SK-N-SH (cell line): ENCODE results near the gene STAT6. TPM values are rescaled to one million over a fixed set of nuclear protein-coding genes. Genes with fewer than 3 reads are reported as not detected.

ENCODE experiments used
- CTCF ChIA-PET: fragments of 300-600, 350-600 bp; formaldehyde crosslinking; extraction: SDS; loops from one replicate; lab custom pipeline; 2021; lab: Yijun Ruan, JAX
- POLR2A ChIA-PET: fragments of 350-600 bp; sonication (Branson Sonifier 250); formaldehyde crosslinking; extraction: SDS; loops from one replicate; lab custom pipeline; 2020; ENCODE audit warnings: antibody characterized with exemption, inconsistent platforms; lab: Yijun Ruan, JAX
- DNase-seq: peaks from one replicate; pipeline ENCODE4 v3.0.0; 2012
- H2AFZ ChIP-seq: fragments of 200-600 bp; sonication (generic); 2 replicates; pipeline ENCODE4 v1.8.1; 2016; ENCODE audit warnings: antibody characterized with exemption, mild to moderate bottlenecking, low read depth
- H3F3A ChIP-seq: fragments of 200-600 bp; sonication (generic); replicated peaks from 2 replicates; pipeline ENCODE3; 2016; ENCODE audit warnings: antibody characterized with exemption, mild to moderate bottlenecking; ENCODE audit not compliant: insufficient read depth
- H3K27ac ChIP-seq, 2 experiments: fragments of 200-500 bp in 1 of 2; fragments of 200-600 bp in 1 of 2; sonication (Bioruptor generic) in 1 of 2; sonication (generic), shearing (Covaris generic) in 1 of 2; 2 replicates each; pipeline versions ENCODE4 v1.5.1 to v1.6.1; 2014 to 2016; ENCODE audit warnings: low read depth in 2 of 2, inconsistent platforms in 1 of 2, low read length in 1 of 2, mild to moderate bottlenecking in 1 of 2, mixed read lengths in 1 of 2
- H3K27me3 ChIP-seq: fragments of 200-600 bp; sonication (generic), shearing (Covaris generic); 2 replicates; pipeline ENCODE4 v1.6.1; 2016; ENCODE audit warnings: mixed run types; ENCODE audit not compliant: insufficient read depth
- H3K36me3 ChIP-seq, 2 experiments: fragments of 200-500 bp in 1 of 2; fragments of 200-600 bp in 1 of 2; sonication (Bioruptor generic) in 1 of 2; sonication (generic) in 1 of 2; replicated peaks in 1 of 2; 2 replicates each; pipeline versions ENCODE3 to v1.5.1; 2014 to 2016; ENCODE audit warnings: low read length in 1 of 2, mild to moderate bottlenecking in 1 of 2; ENCODE audit not compliant: insufficient read depth in 2 of 2, control insufficient read depth in 1 of 2
- H3K4me1 ChIP-seq, 2 experiments: fragments of 200-500 bp in 1 of 2; fragments of 200-600 bp in 1 of 2; sonication (Bioruptor generic) in 1 of 2; sonication (generic), shearing (Covaris generic) in 1 of 2; 2 replicates each; pipeline versions ENCODE4 v1.5.1 to v1.6.1; 2014 to 2016; ENCODE audit warnings: low read depth in 1 of 2, low read length in 1 of 2, mixed run types in 1 of 2; ENCODE audit not compliant: insufficient read depth in 2 of 2, control insufficient read depth in 1 of 2
- H3K4me2 ChIP-seq: fragments of 200-600 bp; sonication (generic), shearing (Covaris generic); 2 replicates; pipeline ENCODE4 v1.6.1; 2017; ENCODE audit warnings: mixed run types
- H3K4me3 ChIP-seq, 2 experiments: fragments of 200-500 bp in 1 of 2; fragments of 200-600 bp in 1 of 2; sonication (Bioruptor generic) in 1 of 2; sonication (generic), shearing (Covaris generic) in 1 of 2; 2 replicates each; pipeline versions ENCODE4 v1.5.1 to v1.8.1; 2014 to 2016; ENCODE audit warnings: low read depth in 2 of 2, inconsistent platforms in 1 of 2, low read length in 1 of 2, mild to moderate bottlenecking in 1 of 2, mixed read lengths in 1 of 2, moderate library complexity in 1 of 2
- H3K79me2 ChIP-seq: fragments of 200-600 bp; sonication (generic); 2 replicates; pipeline ENCODE4 v1.8.1; 2017; ENCODE audit warnings: mild to moderate bottlenecking; ENCODE audit not compliant: insufficient read depth
- H3K9ac ChIP-seq: fragments of 200-600 bp; sonication (generic); 2 replicates; pipeline ENCODE4 v1.6.1; 2017; ENCODE audit warnings: mixed run types
- H3K9me2 ChIP-seq: fragments of 200-600 bp; sonication (generic); 2 replicates; pipeline ENCODE4 v1.6.1; 2017; ENCODE audit warnings: mixed run types
- H3K9me3 ChIP-seq: fragments of 200-600 bp; sonication (generic); 2 replicates; pipeline ENCODE4 v1.6.1; 2017; ENCODE audit warnings: mixed run types, mild to moderate bottlenecking, moderate library complexity
- H4K20me1 ChIP-seq: fragments of 200-600 bp; sonication (generic); 2 replicates; pipeline ENCODE4 v1.6.1; 2017; ENCODE audit warnings: mild to moderate bottlenecking, mixed run types; ENCODE audit not compliant: insufficient read depth
- CHD2 ChIP-seq: fragments of 150-350 bp; IDR thresholded peaks from 2 replicates; pipeline ENCODE4 v1.6.1; 2018; ENCODE audit warnings: low read length; ENCODE audit not compliant: partially characterized antibody
- EP300 ChIP-seq, 2 experiments: IDR thresholded peaks; 2 replicates each; pipeline versions ENCODE4 v1.4.0 to v1.6.1; 2012; ENCODE audit warnings: borderline replicate concordance in 1 of 2, low read depth in 1 of 2, low read length in 1 of 2
- FOSL2 ChIP-seq: IDR thresholded peaks from 2 replicates; pipeline ENCODE4 v1.4.0; 2012; ENCODE audit warnings: low read depth, mild to moderate bottlenecking, moderate library complexity, borderline replicate concordance
- FOXJ3 ChIP-seq: sonication (generic); formaldehyde crosslinking; IDR thresholded peaks from 2 replicates; pipeline ENCODE4 v1.5.1; 2020; ENCODE audit warnings: mild to moderate bottlenecking, missing genetic modification reagents
- GATA2 ChIP-seq: sonication (generic); formaldehyde crosslinking; IDR thresholded peaks from 2 replicates; pipeline ENCODE4 v1.5.0; 2020; ENCODE audit warnings: mild to moderate bottlenecking, missing genetic modification reagents
- MXI1 ChIP-seq: IDR thresholded peaks from 2 replicates; pipeline ENCODE4 v1.6.1; 2012; ENCODE audit warnings: mild to moderate bottlenecking, low read depth, low read length, improper control_type of control experiment
- NFIC ChIP-seq: IDR thresholded peaks from 2 replicates; pipeline ENCODE4 v1.4.0; 2012; ENCODE audit warnings: borderline replicate concordance
- NRF1 ChIP-seq: IDR thresholded peaks from 2 replicates; pipeline ENCODE4 v1.6.1; 2012; ENCODE audit warnings: low read depth, mild to moderate bottlenecking, low read length
- RCOR1 ChIP-seq: fragments of 150-350 bp; IDR thresholded peaks from 2 replicates; pipeline ENCODE4 v1.6.1; 2017; ENCODE audit warnings: antibody characterized with exemption, low read length
- RFX5 ChIP-seq: IDR thresholded peaks from 2 replicates; pipeline ENCODE4 v1.6.1; 2012; ENCODE audit warnings: mild to moderate bottlenecking, improper control_type of control experiment, low read length
- RXRA ChIP-seq: IDR thresholded peaks from 2 replicates; pipeline ENCODE4 v1.4.0; 2012; ENCODE audit warnings: low read depth, mild to moderate bottlenecking, borderline replicate concordance
- SIN3A ChIP-seq: IDR thresholded peaks from 2 replicates; pipeline ENCODE4 v1.6.1; 2012; ENCODE audit warnings: low read depth, mild to moderate bottlenecking, low read length, moderate library complexity, borderline replicate concordance
- YY1 ChIP-seq: IDR thresholded peaks from 2 replicates; pipeline ENCODE4 v1.4.0; 2012; ENCODE audit warnings: low read depth, mild to moderate bottlenecking
- WGBS: methylation state at CpG from one replicate; pipeline ENCODE4 v1.1.6; 2017; ENCODE audit warnings: low lambda C conversion rate; 5-methylcytosine and 5-hydroxymethylcytosine counted together
- polyA plus RNA-seq, 3 experiments: library from polyadenylated mRNA; depleted of rRNA; stranded (reverse); fragments of >200 nt; gene quantifications; 2 replicates each; pipeline ENCODE4 v1.2.3, GENCODE V29; 2012

STAT6 gene
- polyA plus RNA-seq, 1 of the 3 experiments (the other 2 are of a cell fraction), result 0.15 TPM

GRCh38 chr12:57154804-57155434 is 43.8 kb upstream of the STAT6 start:
- no peak overlapping the region for H3K9ac ChIP-seq
- H3K27ac ChIP-seq, result peak overlapping the region in 1 of 2 experiments; percentile 97; a peak in 2 of 4 replicates
- no peak for DNase-seq
- TF ChIP-seq RXRA, result no peak
- TF ChIP-seq SIN3A, result no peak
- no peak for TF ChIP-seq EP300 (IDR thresholded peaks at IDR 0.05; ENCODE audit: borderline replicate concordance in 1 of 2, low read depth in 1 of 2, low read length in 1 of 2)
- TF ChIP-seq CHD2, result no peak
- no peak for TF ChIP-seq FOSL2
- TF ChIP-seq RFX5, result no peak
- no peak for TF ChIP-seq NFIC
- no peak for TF ChIP-seq RCOR1
- H3K4me2 ChIP-seq, result no peak overlapping the region
- peaks cover 24 to 64% of the 10 kb centered on the region in 2 experiments for H3K4me1 ChIP-seq
- no peaks in the 10 kb centered on the region for H3K9me3 ChIP-seq
- H3K79me2 ChIP-seq, result no peaks in the 10 kb centered on the region
- no peak overlapping the region for H3K4me3 ChIP-seq
- 92% methylated on average over 5 of the region's 5 CpGs for WGBS
- H2AFZ ChIP-seq, result no peak overlapping the region
- ChIA-PET POLR2A (interaction anchor here (1.8 kb wide), 1 partner anchor 27 kb away, joined by 10 read pairs; the partner anchor contains the start of gene LRP1), CTCF (interaction anchor here (0.7 to 33.3 kb wide), 5 partner anchors 24 to 85 kb away, joined by 4 to 616 read pairs (median 17); partner anchors contain the start of gene LRP1)
- peaks cover 22% of the 10 kb centered on the region for H3F3A ChIP-seq
- no peaks in the 10 kb centered on the region for H3K9me2 ChIP-seq
- no peaks in the 10 kb centered on the region for H4K20me1 ChIP-seq
- peaks cover 32 to 48% of the 10 kb centered on the region in 2 experiments for H3K36me3 ChIP-seq
- H3K27me3 ChIP-seq, result no peaks in the 10 kb centered on the region

DNA sequence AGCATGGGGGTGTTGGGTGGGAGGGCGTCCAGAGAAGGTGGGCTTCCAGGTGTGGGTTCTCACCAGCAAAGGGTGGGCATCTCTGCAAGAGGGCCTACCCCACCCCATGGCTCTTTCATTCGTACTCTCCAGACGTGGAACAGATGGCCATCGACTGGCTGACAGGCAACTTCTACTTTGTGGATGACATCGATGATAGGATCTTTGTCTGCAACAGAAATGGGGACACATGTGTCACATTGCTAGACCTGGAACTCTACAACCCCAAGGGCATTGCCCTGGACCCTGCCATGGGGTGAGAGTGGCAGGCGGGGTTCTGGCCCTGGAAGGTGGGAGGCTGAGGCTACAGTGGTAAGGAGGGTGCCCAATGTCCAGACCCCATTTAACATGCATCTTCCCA is 42.9 kb upstream of the STAT6 start:
- Histone ChIP-seq H3K4me3 (no peak overlapping the region), H3K27me3 (no peaks in the 10 kb centered on the region), H3K4me1 (peaks cover 24 to 62% of the 10 kb centered on the region in 2 experiments), H4K20me1 (no peaks in the 10 kb centered on the region), H3K36me3 (peaks cover 29 to 46% of the 10 kb centered on the region in 2 experiments), H3K79me2 (no peaks in the 10 kb centered on the region), H3K27ac (peak overlapping the region; percentile 84 to 97; a peak in 3 of 4 replicates), H3K9me2 (no peaks in the 10 kb centered on the region), H3K4me2 (no peak overlapping the region), H3K9me3 (no peaks in the 10 kb centered on the region), H3K9ac (no peak overlapping the region), H2AFZ (no peak overlapping the region), H3F3A (peaks cover 22% of the 10 kb centered on the region)
- CTCF ChIA-PET, result interaction anchor here (0.7 to 33.3 kb wide), 8 partner anchors 21 to 85 kb away, joined by 3 to 616 read pairs (median 5); partner anchors contain the start of gene LRP1
- DNase-seq, result peak; percentile 72
- TF ChIP-seq FOXJ3 (CRISPR knock-in tag) (peak; percentile 58), YY1 (no peak), CHD2 (peak; percentile 70), GATA2 (CRISPR knock-in tag) (peak; percentile 86), MXI1 (peak; percentile 78), EP300 (IDR thresholded peaks at IDR 0.05; ENCODE audit: borderline replicate concordance in 1 of 2, low read depth in 1 of 2, low read length in 1 of 2) (peak in 1 of 2 experiments; percentile 87; a peak in 2 of 4 replicates), NRF1 (no peak), RCOR1 (peak; percentile 87)
- WGBS, result 67% methylated on average over 3 of the region's 6 CpGs
- POLR2A ChIA-PET, result interaction anchor here (1.8 kb wide), 1 partner anchor 26 kb away, joined by 10 read pairs; the partner anchor contains the start of gene LRP1
